ENCODE measurements around the gene CLEC11A.
"Not testable (repeated sequence)": the region's sequence is repeated elsewhere in the genome, so short reads cannot be mapped to it uniquely, and the experiment has no call there.

The CLEC11A gene

DNA sequence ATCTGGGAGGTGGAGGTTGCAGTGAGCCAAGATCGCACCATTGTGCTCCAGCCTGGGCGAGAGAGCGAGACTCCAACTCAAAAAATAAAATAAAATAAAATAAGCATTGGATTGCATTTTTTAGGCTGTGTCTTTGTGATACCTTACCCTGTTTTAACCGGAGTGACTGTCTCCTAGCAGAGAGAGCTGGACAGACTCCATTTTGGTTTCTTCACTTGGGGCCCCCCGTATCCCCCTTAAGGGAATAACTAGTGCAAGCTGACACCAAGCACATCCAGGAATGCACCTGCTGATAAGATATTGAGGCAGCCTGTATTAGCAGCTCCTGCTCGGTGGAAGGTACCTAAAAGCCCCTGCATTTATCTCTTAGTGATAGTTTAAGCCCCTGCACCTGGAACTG lies 26.3 kb downstream of the CLEC11A start:
- TF ChIP-seq EZH2phosphoT487 (IDR thresholded peaks at IDR 0.05; ENCODE audit: low read depth) = no peak
- TF ChIP-seq, protein P1, sequence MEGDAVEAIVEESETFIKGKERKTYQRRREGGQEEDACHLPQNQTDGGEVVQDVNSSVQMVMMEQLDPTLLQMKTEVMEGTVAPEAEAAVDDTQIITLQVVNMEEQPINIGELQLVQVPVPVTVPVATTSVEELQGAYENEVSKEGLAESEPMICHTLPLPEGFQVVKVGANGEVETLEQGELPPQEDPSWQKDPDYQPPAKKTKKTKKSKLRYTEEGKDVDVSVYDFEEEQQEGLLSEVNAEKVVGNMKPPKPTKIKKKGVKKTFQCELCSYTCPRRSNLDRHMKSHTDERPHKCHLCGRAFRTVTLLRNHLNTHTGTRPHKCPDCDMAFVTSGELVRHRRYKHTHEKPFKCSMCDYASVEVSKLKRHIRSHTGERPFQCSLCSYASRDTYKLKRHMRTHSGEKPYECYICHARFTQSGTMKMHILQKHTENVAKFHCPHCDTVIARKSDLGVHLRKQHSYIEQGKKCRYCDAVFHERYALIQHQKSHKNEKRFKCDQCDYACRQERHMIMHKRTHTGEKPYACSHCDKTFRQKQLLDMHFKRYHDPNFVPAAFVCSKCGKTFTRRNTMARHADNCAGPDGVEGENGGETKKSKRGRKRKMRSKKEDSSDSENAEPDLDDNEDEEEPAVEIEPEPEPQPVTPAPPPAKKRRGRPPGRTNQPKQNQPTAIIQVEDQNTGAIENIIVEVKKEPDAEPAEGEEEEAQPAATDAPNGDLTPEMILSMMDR (IDR thresholded peaks at IDR 0.05; ENCODE audit: low read depth, low read length) = no peak
- no peaks in the 10 kb centered on the region for H3K36me3 ChIP-seq (replicated peaks; ENCODE audit: low read depth, low read length)
- H3K79me2 ChIP-seq (ENCODE audit: low read length) = no peaks in the 10 kb centered on the region
- no peak overlapping the region for H3K4me2 ChIP-seq (ENCODE audit: low read length)
- no peak overlapping the region for H2AFZ ChIP-seq (ENCODE audit: low read depth, low read length)
- no peaks in the 10 kb centered on the region for H3K4me1 ChIP-seq (ENCODE audit: low read length)
- H3K27me3 ChIP-seq (ENCODE audit: low read depth, low read length) = peaks cover 8% of the 10 kb centered on the region
- no peak overlapping the region for H3K9ac ChIP-seq (ENCODE audit: low read length)
- H3K4me3 ChIP-seq (ENCODE audit: low read length) = no peak overlapping the region
- H4K20me1 ChIP-seq (ENCODE audit: insufficient read depth, low read length) = no peaks in the 10 kb centered on the region
- no peak overlapping the region for H3K27ac ChIP-seq (ENCODE audit: low read length)
- H3K9me3 ChIP-seq (ENCODE audit: insufficient read depth, low read length) = no peaks in the 10 kb centered on the region

DNA sequence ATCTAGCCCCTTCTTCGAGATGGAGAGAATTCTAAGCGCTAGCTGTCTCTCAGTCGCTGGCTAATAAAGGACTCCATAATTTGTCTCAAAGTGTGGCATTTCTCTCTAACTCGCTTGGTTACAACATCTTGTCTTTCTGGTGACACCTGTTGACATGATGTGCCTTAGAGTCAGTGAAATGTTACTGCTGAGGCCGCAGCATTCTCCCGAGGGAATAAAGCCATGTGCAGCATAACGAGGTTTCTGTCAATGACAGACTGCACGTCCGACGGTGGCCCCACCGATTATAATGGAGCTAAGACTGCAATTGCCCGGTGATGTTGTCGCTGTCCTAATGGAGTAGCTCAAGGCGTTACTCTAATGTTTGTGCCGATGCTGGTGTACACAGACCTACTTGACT lies 26.8 kb downstream of the CLEC11A start:
- H3K9me3 ChIP-seq (ENCODE audit: insufficient read depth, low read length) = no peaks in the 10 kb centered on the region
- H2AFZ ChIP-seq (ENCODE audit: low read depth, low read length) = no peak overlapping the region
- TF ChIP-seq, protein P1 (IDR thresholded peaks at IDR 0.05; ENCODE audit: low read depth, low read length) = no peak
- no peak for TF ChIP-seq EZH2phosphoT487 (IDR thresholded peaks at IDR 0.05; ENCODE audit: low read depth)
- no peak overlapping the region for H3K27ac ChIP-seq (ENCODE audit: low read length)
- H3K4me1 ChIP-seq (ENCODE audit: low read length) = no peaks in the 10 kb centered on the region
- H3K79me2 ChIP-seq (ENCODE audit: low read length) = no peaks in the 10 kb centered on the region
- peaks cover 13% of the 10 kb centered on the region for H3K27me3 ChIP-seq (ENCODE audit: low read depth, low read length)
- no peak overlapping the region for H3K4me3 ChIP-seq (ENCODE audit: low read length)
- no peaks in the 10 kb centered on the region for H4K20me1 ChIP-seq (ENCODE audit: insufficient read depth, low read length)
- H3K36me3 ChIP-seq (replicated peaks; ENCODE audit: low read depth, low read length) = no peaks in the 10 kb centered on the region
- H3K9ac ChIP-seq (ENCODE audit: low read length) = no peak overlapping the region
- H3K4me2 ChIP-seq (ENCODE audit: low read length) = no peak overlapping the region

DNA sequence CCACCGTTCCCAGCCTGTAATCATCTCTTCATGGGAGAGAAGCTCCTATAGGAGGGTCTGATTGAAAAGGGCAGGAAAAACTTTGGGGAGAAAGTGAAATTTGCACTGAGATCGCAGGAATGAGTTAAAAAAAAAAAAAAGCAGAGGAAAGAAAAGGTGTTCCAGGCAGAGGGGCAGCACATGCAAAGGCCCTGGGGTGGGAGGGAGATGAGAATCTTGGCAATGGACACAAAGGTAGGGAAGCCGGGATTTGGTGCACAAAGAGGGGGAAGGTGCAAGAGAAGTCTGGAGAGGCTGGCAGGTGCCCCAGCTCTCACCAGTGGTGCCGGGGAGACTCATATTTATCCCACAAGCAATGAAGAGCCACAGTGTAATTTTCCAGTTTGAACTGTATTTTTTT lies 30.7 kb downstream of the CLEC11A start:
- TF ChIP-seq, protein P1 (IDR thresholded peaks at IDR 0.05; ENCODE audit: low read depth, low read length) = no peak
- TF ChIP-seq EZH2phosphoT487 (IDR thresholded peaks at IDR 0.05; ENCODE audit: low read depth) = no peak
- Histone ChIP-seq H3K36me3 (replicated peaks; ENCODE audit: low read depth, low read length) (no peaks in the 10 kb centered on the region), H3K27ac (ENCODE audit: low read length) (no peak overlapping the region), H3K9me3 (ENCODE audit: insufficient read depth, low read length) (no peaks in the 10 kb centered on the region), H3K4me3 (ENCODE audit: low read length) (no peak overlapping the region), H3K79me2 (ENCODE audit: low read length) (no peaks in the 10 kb centered on the region), H3K4me1 (ENCODE audit: low read length) (no peaks in the 10 kb centered on the region), H3K27me3 (ENCODE audit: low read depth, low read length) (peaks cover 18% of the 10 kb centered on the region), H3K9ac (ENCODE audit: low read length) (no peak overlapping the region), H4K20me1 (ENCODE audit: insufficient read depth, low read length) (no peaks in the 10 kb centered on the region), H3K4me2 (ENCODE audit: low read length) (no peak overlapping the region), H2AFZ (ENCODE audit: low read depth, low read length) (no peak overlapping the region)

DNA sequence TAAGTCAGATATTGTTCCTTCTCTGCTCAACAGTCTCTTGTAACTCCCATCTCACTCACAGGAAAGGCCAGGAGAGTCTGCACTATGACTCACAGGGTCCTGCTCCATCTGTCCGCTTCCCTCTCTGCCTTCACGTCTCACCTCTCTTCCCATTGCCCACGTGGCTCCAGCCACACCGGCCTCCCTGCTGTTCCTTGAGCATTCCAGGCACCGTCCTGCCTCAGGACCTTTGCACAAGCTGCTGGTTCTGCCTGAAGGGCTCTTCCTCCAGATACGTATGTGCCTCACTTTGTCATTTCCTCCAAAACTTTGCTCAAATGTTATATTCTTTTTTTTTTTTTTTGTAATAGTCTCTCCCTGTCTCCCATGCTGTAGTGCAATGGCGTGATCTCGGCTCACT lies 33.1 kb downstream of the CLEC11A start:
- H3K9ac ChIP-seq (ENCODE audit: low read length) = not testable (repeated sequence)

DNA sequence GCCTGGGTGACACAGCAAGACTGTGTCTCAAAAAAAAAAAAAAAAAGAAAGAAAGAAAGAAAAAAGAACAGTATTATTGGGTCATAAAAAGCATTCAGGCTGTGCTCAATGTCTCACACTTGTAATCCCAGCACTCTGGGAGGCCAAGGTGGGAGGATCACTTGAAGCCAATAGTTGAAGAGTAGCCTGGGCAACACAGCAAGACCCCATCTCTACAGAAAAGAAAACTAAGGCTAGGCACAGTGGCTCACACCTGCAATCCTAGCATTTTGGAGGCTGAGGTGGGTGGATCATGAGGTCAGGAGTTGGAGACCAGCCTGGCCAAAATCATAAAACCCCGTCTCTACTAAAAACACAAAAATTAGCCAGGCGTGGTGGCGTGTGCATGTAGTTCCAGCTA lies 34.5 kb downstream of the CLEC11A start:
- not testable (repeated sequence) for H3K79me2 ChIP-seq (ENCODE audit: low read length); H3K4me3 ChIP-seq (ENCODE audit: low read length); H2AFZ ChIP-seq (ENCODE audit: low read depth, low read length); H3K4me1 ChIP-seq (ENCODE audit: low read length); H3K27ac ChIP-seq (ENCODE audit: low read length); H3K9me3 ChIP-seq (ENCODE audit: insufficient read depth, low read length); H4K20me1 ChIP-seq (ENCODE audit: insufficient read depth, low read length); H3K36me3 ChIP-seq (replicated peaks; ENCODE audit: low read depth, low read length); H3K9ac ChIP-seq (ENCODE audit: low read length); H3K4me2 ChIP-seq (ENCODE audit: low read length)
- peaks cover 15% of the 10 kb centered on the region for H3K27me3 ChIP-seq (ENCODE audit: low read depth, low read length)

More for the DNA sequence above, 33.1 kb downstream of the CLEC11A start:
- H3K27me3 ChIP-seq (ENCODE audit: low read depth, low read length) = peaks cover 15% of the 10 kb centered on the region
- H3K4me3 ChIP-seq (ENCODE audit: low read length); H3K4me2 ChIP-seq (ENCODE audit: low read length); H3K79me2 ChIP-seq (ENCODE audit: low read length); H3K36me3 ChIP-seq (replicated peaks; ENCODE audit: low read depth, low read length); H3K9me3 ChIP-seq (ENCODE audit: insufficient read depth, low read length); H3K4me1 ChIP-seq (ENCODE audit: low read length); H3K27ac ChIP-seq (ENCODE audit: low read length); H4K20me1 ChIP-seq (ENCODE audit: insufficient read depth, low read length); H2AFZ ChIP-seq (ENCODE audit: low read depth, low read length): not testable (repeated sequence)

DNA sequence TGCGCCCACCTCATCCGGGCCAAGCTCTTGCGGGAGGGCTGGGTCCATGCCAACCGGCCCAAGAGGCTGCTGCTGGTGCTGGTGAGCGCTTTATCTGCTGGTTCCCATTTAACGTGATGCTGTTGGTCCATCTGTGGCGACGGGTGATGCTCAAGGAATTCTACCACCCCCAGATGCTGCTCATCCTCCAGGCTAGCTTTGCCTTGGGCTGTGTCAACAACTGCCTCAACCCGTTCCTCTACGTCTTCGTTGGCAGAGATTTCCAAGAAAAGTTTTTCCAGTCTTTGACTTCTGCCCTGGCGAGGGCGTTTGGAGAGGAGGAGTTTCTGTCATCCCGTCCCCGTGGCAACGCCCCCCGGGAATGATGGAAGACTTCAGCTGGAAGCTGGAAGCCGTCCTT lies 35.9 kb downstream of the CLEC11A start:
- not testable (repeated sequence) for H3K27ac ChIP-seq (ENCODE audit: low read length); H2AFZ ChIP-seq (ENCODE audit: low read depth, low read length); H3K9me3 ChIP-seq (ENCODE audit: insufficient read depth, low read length); H3K36me3 ChIP-seq (replicated peaks; ENCODE audit: low read depth, low read length); H4K20me1 ChIP-seq (ENCODE audit: insufficient read depth, low read length); H3K4me3 ChIP-seq (ENCODE audit: low read length); H3K4me2 ChIP-seq (ENCODE audit: low read length); H3K4me1 ChIP-seq (ENCODE audit: low read length); H3K9ac ChIP-seq (ENCODE audit: low read length); H3K79me2 ChIP-seq (ENCODE audit: low read length)
- H3K27me3 ChIP-seq (ENCODE audit: low read depth, low read length) = peaks cover 15% of the 10 kb centered on the region

All from OCI-LY3 (cell line).